OCI-LY3 (cell line): ENCODE data around the gene TMEM214.
A peak's percentile ranks its signal among the peaks of the same experiment; 100 is the strongest.

Experiments
- H2AFZ ChIP-seq: fragments of 200-600, 300-600 bp; shearing (Covaris generic); 2 replicates; pipeline ENCODE4 v1.6.0; 2014; ENCODE audit warnings: antibody characterized with exemption, low read depth, low read length
- H3K27ac ChIP-seq: fragments of 200-600, 300-600 bp; sonication (generic); 2 replicates; pipeline ENCODE4 v1.5.1; 2014; ENCODE audit warnings: mild to moderate bottlenecking, low read length, moderate library complexity, mixed read lengths
- H3K27me3 ChIP-seq: fragments of 200-600, 300-600 bp; sonication (generic); 2 replicates; pipeline ENCODE4 v1.6.1; 2014; ENCODE audit warnings: low read depth, low read length, mixed read lengths
- H3K36me3 ChIP-seq: fragments of 200-600, 300-600 bp; sonication (generic); replicated peaks from 2 replicates; pipeline ENCODE3; 2014; ENCODE audit warnings: low read depth, low read length, mixed read lengths
- H3K4me1 ChIP-seq: fragments of 300-600, 200-600 bp; sonication (generic); 2 replicates; pipeline ENCODE4 v1.6.1; 2014; ENCODE audit warnings: low read length, mixed read lengths
- H3K4me2 ChIP-seq: fragments of 200-600, 300-600 bp; sonication (generic); 2 replicates; pipeline ENCODE4 v1.6.1; 2014; ENCODE audit warnings: low read length, mixed read lengths
- H3K4me3 ChIP-seq: fragments of 300-600, 200-600 bp; sonication (generic); 2 replicates; pipeline ENCODE4 v1.5.1; 2014; ENCODE audit warnings: antibody characterized with exemption, mild to moderate bottlenecking, low read length, moderate library complexity
- H3K79me2 ChIP-seq: fragments of 300-600, 200-600 bp; shearing (Covaris generic); 2 replicates; pipeline ENCODE4 v1.6.1; 2014; ENCODE audit warnings: mild to moderate bottlenecking, low read length, mixed read lengths
- H3K9ac ChIP-seq: fragments of 300-600, 200-600 bp; shearing (Covaris generic); 2 replicates; pipeline ENCODE4 v1.6.0; 2014; ENCODE audit warnings: mild to moderate bottlenecking, low read length, moderate library complexity
- H3K9me3 ChIP-seq: fragments of 200-600, 300-600 bp; shearing (Covaris generic); 2 replicates; pipeline ENCODE4 v1.6.1; 2014; ENCODE audit warnings: low read length, mixed read lengths; ENCODE audit not compliant: insufficient read depth
- H4K20me1 ChIP-seq: fragments of 200-600, 300-600 bp; sonication (generic); 2 replicates; pipeline ENCODE4 v1.6.1; 2016; ENCODE audit warnings: low read length, mixed read lengths; ENCODE audit not compliant: insufficient read depth
- EZH2phosphoT487 ChIP-seq: fragments of 200-600 bp; shearing (Covaris generic); IDR thresholded peaks from 2 replicates; pipeline ENCODE4 v1.6.1; 2018; ENCODE audit warnings: antibody characterized with exemption, mixed run types, low read depth
- TF ChIP-seq, protein P1 (sequence below): fragments of 200-600, 300-600 bp; sonication (generic); IDR thresholded peaks from 2 replicates; pipeline ENCODE4 v1.5.1; 2014; ENCODE audit warnings: antibody characterized with exemption, low read length, low read depth

Gene TMEM214

DNA sequence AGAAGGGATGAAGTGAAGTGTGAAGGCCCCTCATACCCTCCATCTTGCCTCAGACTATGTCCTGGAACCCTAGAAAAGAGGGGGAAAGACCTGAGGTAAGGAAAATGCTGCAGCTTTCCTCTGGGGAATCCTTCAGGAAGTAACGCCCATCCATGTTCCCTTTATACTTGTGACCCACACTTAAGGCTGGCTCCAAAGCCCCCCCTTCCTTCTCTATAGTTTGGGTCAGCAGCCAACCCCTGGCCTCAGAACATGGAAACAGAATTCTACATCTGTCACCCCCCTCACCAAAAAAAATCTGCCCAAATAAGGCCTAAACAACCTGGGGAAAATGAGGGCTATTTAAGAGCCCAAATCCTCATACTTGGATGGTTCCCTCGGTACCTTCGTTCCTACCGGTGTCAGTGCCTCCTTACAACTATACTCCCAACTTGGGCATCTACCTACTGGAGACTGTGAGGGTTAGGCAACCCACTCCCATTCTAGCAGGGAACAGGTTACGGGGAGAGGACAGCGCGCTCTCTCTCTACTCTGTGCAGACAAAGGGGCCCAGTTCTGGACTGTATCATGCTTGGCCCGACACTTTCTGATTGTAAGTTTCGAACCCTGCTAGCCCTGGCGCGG, 38.0 kb downstream of the TMEM214 start:
- peak overlapping the region; percentile 68; the same call in 1 of the 2 replicates for H2AFZ ChIP-seq

DNA sequence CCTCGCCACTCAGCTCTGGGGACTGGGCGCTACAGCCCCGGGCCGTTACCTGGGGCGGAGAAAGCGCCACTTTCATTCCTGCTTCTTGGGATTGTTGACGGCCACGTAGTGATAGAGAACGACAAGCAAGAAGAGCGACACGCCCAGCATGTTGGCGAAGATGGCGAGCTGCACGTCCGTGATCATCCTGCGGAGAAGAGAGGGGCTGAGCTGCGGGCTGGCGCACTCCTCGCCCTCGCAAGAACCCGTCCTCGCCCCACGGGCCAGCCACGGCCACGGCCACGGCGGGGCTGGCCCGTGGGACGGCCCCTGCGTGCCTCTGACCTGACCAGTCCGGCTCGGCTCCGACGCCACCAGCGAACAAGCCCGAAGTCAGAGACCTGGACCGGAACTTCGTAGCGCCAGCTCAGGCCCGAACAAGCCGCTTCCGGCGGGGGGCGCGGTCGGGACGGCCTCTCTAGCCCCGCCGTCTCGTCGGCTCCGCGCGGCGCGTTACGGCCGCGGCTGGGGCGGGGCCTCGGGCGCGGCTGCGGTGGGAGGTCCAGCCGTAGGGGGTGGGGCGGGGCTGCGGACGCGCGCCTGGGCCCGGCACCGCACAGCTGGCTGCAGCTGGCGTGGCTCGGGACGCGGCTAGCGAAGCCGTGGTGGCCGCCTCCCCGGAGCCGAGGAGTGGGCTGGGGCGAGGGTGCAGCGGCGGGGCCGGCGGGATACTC, 38.7 kb downstream of the TMEM214 start, which contains the start of gene OST4:
OST4 (minus strand) TSS at position 378 of the 713 bp plus-strand sequence.
- TF ChIP-seq, protein P1, sequence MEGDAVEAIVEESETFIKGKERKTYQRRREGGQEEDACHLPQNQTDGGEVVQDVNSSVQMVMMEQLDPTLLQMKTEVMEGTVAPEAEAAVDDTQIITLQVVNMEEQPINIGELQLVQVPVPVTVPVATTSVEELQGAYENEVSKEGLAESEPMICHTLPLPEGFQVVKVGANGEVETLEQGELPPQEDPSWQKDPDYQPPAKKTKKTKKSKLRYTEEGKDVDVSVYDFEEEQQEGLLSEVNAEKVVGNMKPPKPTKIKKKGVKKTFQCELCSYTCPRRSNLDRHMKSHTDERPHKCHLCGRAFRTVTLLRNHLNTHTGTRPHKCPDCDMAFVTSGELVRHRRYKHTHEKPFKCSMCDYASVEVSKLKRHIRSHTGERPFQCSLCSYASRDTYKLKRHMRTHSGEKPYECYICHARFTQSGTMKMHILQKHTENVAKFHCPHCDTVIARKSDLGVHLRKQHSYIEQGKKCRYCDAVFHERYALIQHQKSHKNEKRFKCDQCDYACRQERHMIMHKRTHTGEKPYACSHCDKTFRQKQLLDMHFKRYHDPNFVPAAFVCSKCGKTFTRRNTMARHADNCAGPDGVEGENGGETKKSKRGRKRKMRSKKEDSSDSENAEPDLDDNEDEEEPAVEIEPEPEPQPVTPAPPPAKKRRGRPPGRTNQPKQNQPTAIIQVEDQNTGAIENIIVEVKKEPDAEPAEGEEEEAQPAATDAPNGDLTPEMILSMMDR = no peak
- TF ChIP-seq EZH2phosphoT487 = no peak
- H3K79me2 ChIP-seq = peaks cover 31% of the 10 kb centered on the region
- H3K4me2 ChIP-seq = peak within 1 kb of the TSS; percentile 95

More for the DNA sequence above, 38.0 kb downstream of the TMEM214 start:
- TF ChIP-seq, protein P1 = no peak
- no peak for TF ChIP-seq EZH2phosphoT487
- Histone ChIP-seq H3K27me3 (no peaks in the 10 kb centered on the region), H3K9me3 (no peaks in the 10 kb centered on the region), H3K9ac (peak overlapping the region; percentile 93), H3K79me2 (peaks cover 31% of the 10 kb centered on the region), H3K4me1 (peaks cover 18% of the 10 kb centered on the region), H4K20me1 (no peaks in the 10 kb centered on the region), H3K4me2 (peak overlapping the region; percentile 95), H3K4me3 (peak overlapping the region; percentile 98), H3K36me3 (peaks cover 31% of the 10 kb centered on the region), H3K27ac (peak overlapping the region; percentile 50)

DNA sequence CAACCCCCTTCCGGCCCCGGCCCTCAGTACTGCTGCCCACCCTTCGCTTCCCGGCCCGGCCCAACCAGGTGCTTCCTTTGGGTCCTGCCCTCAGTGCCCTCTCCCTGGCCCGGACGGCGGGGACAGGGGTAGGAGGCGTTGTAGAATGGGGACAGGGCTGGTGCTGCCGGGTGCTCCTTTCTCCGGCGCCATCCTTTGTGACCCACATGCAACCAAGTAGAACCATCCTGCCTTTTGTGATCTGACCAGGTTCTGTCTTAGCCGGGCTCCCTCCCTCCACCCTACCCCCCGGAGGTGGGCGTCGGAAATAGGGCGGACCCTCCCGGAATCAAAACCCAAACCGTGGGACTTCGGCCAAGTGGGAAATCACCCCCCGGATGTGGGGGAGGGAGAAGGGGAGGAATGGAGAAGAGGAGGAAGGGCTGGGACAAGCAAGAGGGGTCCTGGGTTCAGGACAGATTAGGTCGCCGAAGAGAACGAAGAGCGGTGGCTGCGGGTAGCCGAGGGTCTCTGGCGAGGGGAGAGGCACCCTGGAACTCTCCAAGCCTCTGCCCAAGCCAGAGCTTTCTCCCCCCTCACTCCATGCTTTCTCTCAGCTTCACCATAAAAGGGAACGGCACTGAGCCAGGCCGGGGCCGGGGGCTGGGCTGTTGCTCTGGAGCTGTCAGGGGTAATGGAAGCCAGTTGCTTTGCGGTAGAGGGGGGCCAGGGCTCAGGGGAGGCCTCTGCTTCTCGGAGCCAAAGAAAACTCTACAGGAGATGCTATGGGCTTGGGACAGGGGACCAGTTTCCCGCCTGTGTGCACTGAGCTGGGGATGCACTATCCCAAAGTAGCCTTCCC, 39.4 kb downstream of the TMEM214 start:
- H3K9ac ChIP-seq = peak overlapping the region; percentile 89
- H3K4me2 ChIP-seq = peak overlapping the region; percentile 94
- TF ChIP-seq EZH2phosphoT487 = no peak
- TF ChIP-seq, protein P1 = no peak
- peak overlapping the region; percentile 55 for H3K27ac ChIP-seq
- peaks cover 31% of the 10 kb centered on the region for H3K79me2 ChIP-seq
- H3K4me1 ChIP-seq = peaks cover 18% of the 10 kb centered on the region
- H3K9me3 ChIP-seq = no peaks in the 10 kb centered on the region
- H3K36me3 ChIP-seq = peaks cover 31% of the 10 kb centered on the region
- no peaks in the 10 kb centered on the region for H4K20me1 ChIP-seq
- peak overlapping the region; percentile 98 for H3K4me3 ChIP-seq
- peaks cover 8% of the 10 kb centered on the region for H3K27me3 ChIP-seq
- H2AFZ ChIP-seq = peak overlapping the region; percentile 84

More for the DNA sequence above, 38.7 kb downstream of the TMEM214 start, which contains the start of gene OST4:
- Histone ChIP-seq H3K9ac (peak within 1 kb of the TSS; percentile 93), H3K9me3 (no peaks in the 10 kb centered on the region), H3K27ac (peak within 1 kb of the TSS; percentile 55), H3K36me3 (peaks cover 31% of the 10 kb centered on the region), H3K4me1 (peaks cover 18% of the 10 kb centered on the region), H4K20me1 (no peaks in the 10 kb centered on the region), H2AFZ (peak within 1 kb of the TSS; percentile 84), H3K27me3 (peaks cover 3% of the 10 kb centered on the region; the same call in 1 of the 2 replicates), H3K4me3 (peak within 1 kb of the TSS; percentile 98)
